K562 (cell line): Measurements from ENCODE around the gene TRIM47. TPM values are rescaled to one million over a fixed set of nuclear protein-coding genes. Genes with fewer than 3 reads are reported as not detected.

ENCODE experiments used
- ATAC-seq: fragments of 200-7000 bp; cut with Tn5 transposase; 3 replicates; pipeline ENCODE4 v1.9.1; 2020; ENCODE audit warnings: moderate library complexity
- BruUV-seq: library from RNA; stranded (reverse); fragments of 400-500 nt; replicated peaks from 2 replicates; lab custom pipeline; 2021; lab: Mats Ljungman, UMichigan
- CTCF ChIA-PET: fragments of 300-600 bp; formaldehyde crosslinking; extraction: SDS; loops from one replicate; lab custom pipeline; 2021; ENCODE audit warnings: low intra/inter-chr PET ratio; lab: Yijun Ruan, JAX
- POLR2A ChIA-PET: fragments of 300-600, 350-650 bp; sonication (Branson Sonifier 250); formaldehyde crosslinking; extraction: SDS; loops from one replicate; lab custom pipeline; 2021; ENCODE audit warnings: antibody characterized with exemption, inconsistent platforms; lab: Yijun Ruan, JAX
- DNase-seq, 4 experiments: peaks; one replicate each; pipeline versions ENCODE4 v3.0.0 to v3.0.0-alpha.2; 2011 to 2018; ENCODE audit warnings: low spot score in 3 of 4, mixed read lengths in 3 of 4; ENCODE audit errors: extremely low read depth in 1 of 4
- FAIRE-seq: peaks from 2 replicates; lab custom pipeline; 2011; peaks lifted over from hg19 to GRCh38; lab: Jason Lieb, UNC
- H2AFZ ChIP-seq: 2 replicates; pipeline ENCODE4 v1.6.0; 2011; ENCODE audit warnings: low read depth, low read length, control low read depth, inconsistent platforms
- H3K27ac ChIP-seq: fragments of 200-600 bp; 3 replicates; pipeline ENCODE4 v1.8.0; 2011; ENCODE audit warnings: low read depth, mild to moderate bottlenecking, control low read depth, inconsistent platforms, low read length, moderate library complexity, mixed read lengths; ENCODE audit errors: extremely low read depth
- H3K27me3 ChIP-seq, 2 experiments: fragments of 300-600 bp in 1 of 2; 2 replicates in 1 of 2; 3 replicates in 1 of 2; pipeline versions ENCODE4 v1.6.0 to v1.8.0; 2011; ENCODE audit warnings: inconsistent platforms in 2 of 2, low read length in 2 of 2, mild to moderate bottlenecking in 1 of 2, mixed read lengths in 1 of 2, moderate library complexity in 1 of 2; ENCODE audit not compliant: control insufficient read depth in 2 of 2, insufficient read depth in 2 of 2
- H3K36me3 ChIP-seq: fragments of 300-600 bp; 3 replicates; pipeline ENCODE4 v1.8.0; 2011; ENCODE audit warnings: mild to moderate bottlenecking, low read length, inconsistent platforms; ENCODE audit not compliant: control insufficient read depth, insufficient read depth
- H3K4me1 ChIP-seq, 2 experiments: fragments of 200-600 bp in 1 of 2; replicated peaks in 1 of 2; 2 replicates in 1 of 2; 3 replicates in 1 of 2; pipeline versions ENCODE4 v1.5.1 to v1.8.0; 2011; ENCODE audit warnings: inconsistent platforms in 2 of 2, low read length in 2 of 2, mild to moderate bottlenecking in 1 of 2, mixed read lengths in 1 of 2, moderate library complexity in 1 of 2; ENCODE audit not compliant: control insufficient read depth in 2 of 2, insufficient read depth in 2 of 2
- H3K4me2 ChIP-seq: 2 replicates; pipeline ENCODE4 v1.6.1; 2011; ENCODE audit warnings: low read length, control low read depth, inconsistent platforms, mixed read lengths; ENCODE audit not compliant: insufficient read depth
- H3K4me3 ChIP-seq: fragments of 200-600 bp; sonication (generic), shearing (Covaris generic); 2 replicates; pipeline ENCODE4 v1.5.1; 2016; ENCODE audit warnings: control low read depth, inconsistent platforms
- H3K79me2 ChIP-seq: fragments of 200-600 bp; 3 replicates; pipeline ENCODE4 v1.8.0; 2011; ENCODE audit warnings: low read length, inconsistent platforms; ENCODE audit not compliant: control insufficient read depth, insufficient read depth
- H3K9ac ChIP-seq, 2 experiments: 2 replicates each; pipeline versions ENCODE4 v1.6.0 to v1.6.1; 2011; ENCODE audit warnings: low read depth in 2 of 2, low read length in 2 of 2, control low read depth in 1 of 2, inconsistent platforms in 1 of 2, mild to moderate bottlenecking in 1 of 2, mixed read lengths in 1 of 2; ENCODE audit not compliant: insufficient read depth in 1 of 2
- H3K9me1 ChIP-seq: one replicate; pipeline ENCODE4 v1.6.0; 2011; ENCODE audit warnings: inconsistent platforms, mild to moderate bottlenecking, low read length, moderate library complexity; ENCODE audit not compliant: control insufficient read depth, insufficient read depth
- H3K9me3 ChIP-seq: replicated peaks from 2 replicates; pipeline ENCODE4 v1.5.1; 2011; ENCODE audit warnings: low read depth, low read length, inconsistent platforms; ENCODE audit not compliant: control insufficient read depth, insufficient read depth
- H4K20me1 ChIP-seq: replicated peaks from 2 replicates; pipeline ENCODE4 v1.6.1; 2011; ENCODE audit warnings: low read length, inconsistent platforms, mixed read lengths; ENCODE audit not compliant: control insufficient read depth, insufficient read depth
- EGR1 ChIP-seq: fragments of 450-650 bp; conservative IDR thresholded peaks from 2 replicates; pipeline ENCODE4 v1.6.1; 2017; ENCODE audit warnings: mild to moderate bottlenecking
- JUN ChIP-seq, 2 experiments: sonication (generic) in 1 of 2; formaldehyde crosslinking in 1 of 2; IDR thresholded peaks; 2 replicates each; pipeline versions ENCODE4 v1.6.1 to v1.8.0; 2012 to 2022; ENCODE audit warnings: borderline replicate concordance in 2 of 2, mild to moderate bottlenecking in 2 of 2, improper control_type of control experiment in 1 of 2, low read depth in 1 of 2, low read length in 1 of 2, missing genetic modification reagents in 1 of 2
- WGBS: fragments of 100-300 bp; shearing (Covaris generic); methylation state at CpG from one replicate; pipeline ENCODE4 v1.1.6; 2016; ENCODE audit warnings: low coverage, mixed read lengths; ENCODE audit not compliant: insufficient coverage; ENCODE audit errors: missing lambda C conversion rate; 5-methylcytosine and 5-hydroxymethylcytosine counted together
- in situ Hi-C: fragments of 300-500 bp; cut with MboI; formaldehyde crosslinking; loops from 4 replicates; pipeline ENCODE4 v1.15.0; 2018; ENCODE audit warnings: inconsistent platforms, mixed read lengths
- intact Hi-C: fragments of 100-400 bp; cut with micrococcal nuclease; formaldehyde crosslinking; loops from 2 replicates; pipeline ENCODE4 v1.14.2; 2022
- polyA plus RNA-seq, 8 experiments: library from polyadenylated mRNA; depleted of rRNA in 4 of 8; stranded (reverse) in 5 of 8; unstranded in 3 of 8; fragments of >200 nt; fragmentation: Nextera tagmentation in 2 of 8; fragmentation: Illumina TruSeq in 1 of 8; extraction: Ambion mirVana in 2 of 8; extraction: Trizol in 1 of 8; gene quantifications; 2 replicates each; pipeline versions ENCODE4 v1.2.1 to v1.2.3, GENCODE V29; 2011 to 2014; ENCODE audit warnings: inconsistent platforms in 1 of 8, missing spikeins in 1 of 8
- total RNA-seq, 7 experiments: library from RNA; depleted of rRNA in 6 of 7; stranded (reverse); fragments of >200 nt in 6 of 7; fragmentation: Illumina TruSeq in 2 of 7; extraction: Trizol in 2 of 7; gene quantifications; 2 replicates each; pipeline versions ENCODE4 v1.2.1 to v1.2.3, GENCODE V29; 2011 to 2021; ENCODE audit warnings: low replicate concordance in 1 of 7

Gene TRIM47
- total and polyA plus RNA-seq, 9 of the 15 experiments (the other 6 are each of a cell fraction or from before 2014, with no cell fraction given), result 0.56 to 6.1 (median 3.2) TPM

DNA sequence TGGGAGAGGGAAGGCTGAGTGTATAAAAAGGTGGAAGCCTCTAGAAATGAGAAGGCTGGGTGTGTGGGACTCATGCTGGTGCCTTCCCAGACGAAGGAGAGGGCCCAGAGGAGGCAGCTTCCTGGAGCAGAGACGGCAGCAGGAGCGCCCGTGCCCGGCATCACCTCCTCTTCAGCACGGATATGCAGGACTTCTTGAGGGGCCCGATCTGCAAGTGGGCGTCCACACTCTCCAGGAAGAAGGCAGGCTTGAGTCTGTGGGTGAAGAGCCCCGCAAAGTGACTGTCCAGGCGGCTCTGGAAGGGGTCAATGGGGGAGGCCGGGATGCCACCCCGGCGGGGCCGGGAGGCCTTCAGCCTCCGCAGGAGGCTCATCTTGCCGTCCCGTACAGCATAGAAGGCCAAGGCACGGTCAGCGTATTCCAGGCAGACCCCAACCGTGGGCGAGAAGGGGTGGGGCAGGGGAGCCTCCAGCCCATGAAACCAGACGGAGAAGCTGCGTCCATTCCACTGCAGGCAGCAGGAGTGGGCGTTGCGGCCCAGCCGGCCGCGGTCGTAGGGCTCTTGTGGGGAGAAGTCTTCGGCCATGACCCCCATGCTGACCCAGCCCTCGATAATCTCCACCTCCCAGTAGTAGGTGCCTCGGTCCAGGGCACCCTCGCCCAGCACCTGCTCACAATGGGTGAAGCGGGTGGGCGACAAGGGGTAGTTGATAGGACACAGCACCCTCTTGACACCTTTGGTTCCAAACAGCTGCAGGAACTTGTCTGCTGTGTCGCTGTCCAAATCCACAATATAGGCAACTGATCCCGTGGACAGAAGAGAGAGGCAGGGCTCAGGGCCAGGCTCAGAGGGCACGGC, 3.8 kb downstream of the TRIM47 start:
- no peak for FAIRE-seq
- peaks cover 8 to 75% of the 10 kb centered on the region in 2 experiments for H3K4me1 ChIP-seq
- no peak for ATAC-seq
- H3K79me2 ChIP-seq, result no peaks in the 10 kb centered on the region
- H3K9me3 ChIP-seq, result no peaks in the 10 kb centered on the region
- 74% methylated on average over 26 of the region's 38 CpGs for WGBS
- H3K4me2 ChIP-seq, result no peak overlapping the region
- H3K27me3 ChIP-seq, result no peaks in the 10 kb centered on the region
- CTCF ChIA-PET, result no interaction called here
- POLR2A ChIA-PET, result interaction anchor here (0.6 to 15.8 kb wide), 8 partner anchors 16 to 98 kb away, joined by 3 to 169 read pairs (median 6); partner anchors contain the start of genes TRIM65, UNC13D and WBP2
- intact Hi-C loops (no loop called here), in situ Hi-C loops (no loop called here)
- H2AFZ ChIP-seq, result no peak overlapping the region
- peak; percentile 27 for TF ChIP-seq EGR1
- TF ChIP-seq JUN (IDR thresholded peaks at IDR 0.05; ENCODE audit: borderline replicate concordance, low read depth, low read length), result no peak
- TF ChIP-seq JUN (CRISPR knock-in tag; IDR thresholded peaks at IDR 0.05; ENCODE audit: borderline replicate concordance), result no peak
- peak overlapping the region in 1 of 2 experiments; percentile 48; a peak in 1 of 4 replicates for H3K9ac ChIP-seq
- H3K4me3 ChIP-seq, result no peak overlapping the region
- no peaks in the 10 kb centered on the region for H3K36me3 ChIP-seq
- no peaks in the 10 kb centered on the region for H4K20me1 ChIP-seq
- peak in 1 of 4 experiments; percentile 9 for DNase-seq
- no TSS peak for BruUV-seq
- H3K9me1 ChIP-seq, result no peaks in the 10 kb centered on the region
- no peak overlapping the region for H3K27ac ChIP-seq
